ENCODE results near the gene ZNF761. TPM values are rescaled to one million over a fixed set of nuclear protein-coding genes. Genes with fewer than 3 reads are reported as not detected.

The ZNF761 gene
- total RNA-seq: 12.5 and 17.5 TPM in 2 replicates

GRCh38 chr19:53431399-53432087, at the start of gene ZNF761:
ZNF761 (plus strand) TSS chr19:53431984; CDS start chr19:53447269, 15,285 bp downstream.

GRCh38 chr19:53394974-53395839, 36.6 kb upstream of the ZNF761 start, which contains the start of gene ZNF765:
ZNF765 (plus strand) TSS chr19:53395149; CDS start chr19:53398016, 2,867 bp downstream.

DNA sequence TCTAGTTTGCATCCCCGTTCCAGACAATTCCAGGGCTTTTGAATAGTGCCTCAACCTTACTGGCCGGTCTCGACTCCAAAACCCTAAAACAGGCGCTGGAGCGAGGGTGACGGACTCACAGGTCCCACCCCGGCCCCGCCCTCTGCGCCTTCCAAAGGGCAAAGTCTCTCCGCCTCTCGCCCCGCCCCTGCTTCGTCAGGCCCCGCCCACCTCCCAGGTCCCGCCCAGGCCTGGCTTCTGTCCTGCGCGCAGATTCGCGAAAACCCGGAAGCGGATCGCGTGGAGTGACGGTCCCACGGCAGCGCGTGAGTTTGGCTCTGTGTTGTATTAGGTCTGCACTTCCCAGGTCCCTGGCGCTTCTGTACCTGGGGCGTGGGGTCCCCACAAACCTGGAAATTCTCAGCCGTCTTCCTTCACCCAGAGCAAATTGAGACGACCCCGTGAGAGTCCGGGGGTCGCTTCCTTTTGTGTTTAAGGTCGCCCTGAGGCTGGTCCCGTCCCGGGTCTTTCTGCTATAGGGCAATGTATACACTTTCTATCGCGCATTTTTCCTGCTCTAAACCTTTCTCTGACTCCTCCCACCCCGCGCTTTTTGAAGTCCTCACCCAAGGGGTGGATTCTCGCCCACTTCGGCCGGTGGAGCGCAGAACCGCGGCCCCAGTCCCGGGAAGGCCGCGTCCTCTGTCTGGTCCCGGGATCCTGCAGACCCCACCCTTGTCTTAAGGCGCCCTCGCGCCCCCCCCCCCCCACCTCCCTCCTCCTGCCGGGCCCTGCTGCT, 35.9 kb downstream of the ZNF761 start, which contains the start of gene ZNF813:
TSS of gene ZNF813 (plus strand) at position 249 of the 778 bp plus-strand sequence. CDS start 16,090 bp downstream, outside the sequence.

Small RNA genes within 50 kb of the gene (small RNA-seq; reads per million reads assigned to genes)
- gene RPL39P36: not detected

Other genes starting within 250 kb of the ZNF761 start
- 5.2 and 7.5 TPM in 2 replicates for gene ZNF665, start 238.6 kb upstream of the ZNF761 start, total RNA-seq
- 28.8 and 29.4 TPM in 2 replicates for gene ZNF677, start 177.1 kb upstream of the ZNF761 start, total RNA-seq
- gene VN1R2, start 173.7 kb upstream of the ZNF761 start, total RNA-seq: 0.16 TPM in 1 of 2 replicates, not detected in the other
- gene VN1R4, start 164.3 kb upstream of the ZNF761 start, total RNA-seq: not detected in 2 replicates
- 8.7 and 10.2 TPM in 2 replicates for gene ZNF845, start 98.2 kb upstream of the ZNF761 start, total RNA-seq
- gene ZNF525, start 66.3 kb upstream of the ZNF761 start, total RNA-seq: 6.2 and 10.2 TPM in 2 replicates
- 16.1 and 16.5 TPM in 2 replicates for gene ZNF765, start 36.8 kb upstream of the ZNF761 start, total RNA-seq
- gene ZNF813, start 35.7 kb downstream of the ZNF761 start, total RNA-seq: 4.0 and 4.1 TPM in 2 replicates
- 16.1 and 16.6 TPM in 2 replicates for gene ZNF331, start 106.2 kb downstream of the ZNF761 start, total RNA-seq
- not detected in 2 replicates for gene DPRX, start 200.0 kb downstream of the ZNF761 start, total RNA-seq

All from hair follicle dermal papilla cell (primary cell).